H1 (cell line): ENCODE measurements around the gene KLHL29. TPM values are rescaled to one million over a fixed set of nuclear protein-coding genes. Genes with fewer than 3 reads are reported as not detected.

Experiments used
- CTCF ChIA-PET: fragments of 300-600 bp; sonication (Branson Sonifier 250); formaldehyde crosslinking; loops from one replicate; lab custom pipeline; 2021; ENCODE audit not compliant: partially characterized antibody; lab: Charles Lee
- POLR2A ChIA-PET: fragments of 300-600 bp; sonication (Branson Sonifier 250); formaldehyde crosslinking; loops from one replicate; lab custom pipeline; 2021; ENCODE audit warnings: inconsistent platforms; ENCODE audit not compliant: partially characterized antibody; lab: Charles Lee
- DNase-seq, 2 experiments: peaks; one replicate each; pipeline versions ENCODE4 v3.0.0 to v3.0.0-alpha.2; 2010 to 2022; ENCODE audit warnings: low spot score in 2 of 2, low read depth in 1 of 2, mixed read lengths in 1 of 2
- FAIRE-seq: peaks from 2 replicates; lab custom pipeline; 2011; peaks lifted over from hg19 to GRCh38; lab: Jason Lieb, UNC
- H2AFZ ChIP-seq: 2 replicates; pipeline ENCODE4 v1.8.1; 2012; ENCODE audit warnings: low read length, inconsistent platforms
- H2AK5ac ChIP-seq: 2 replicates; pipeline ENCODE4 v1.6.1; 2013; ENCODE audit warnings: low read depth, low read length
- H2BK120ac ChIP-seq: replicated peaks from 2 replicates; pipeline ENCODE3; 2013; ENCODE audit warnings: low read depth, low read length, inconsistent platforms
- H2BK12ac ChIP-seq: 2 replicates; pipeline ENCODE4 v1.6.1; 2013; ENCODE audit warnings: low read depth, low read length
- H2BK15ac ChIP-seq: 2 replicates; pipeline ENCODE4 v1.6.1; 2013; ENCODE audit warnings: low read length
- H2BK20ac ChIP-seq: 2 replicates; pipeline ENCODE4 v1.6.1; 2013; ENCODE audit warnings: low read length
- H2BK5ac ChIP-seq: 2 replicates; pipeline ENCODE4 v1.6.1; 2013; ENCODE audit warnings: low read depth, low read length
- H3K14ac ChIP-seq: 2 replicates; pipeline ENCODE4 v1.6.1; 2013; ENCODE audit warnings: inconsistent platforms; ENCODE audit not compliant: insufficient read length
- H3K18ac ChIP-seq: 2 replicates; pipeline ENCODE4 v1.6.1; 2013; ENCODE audit warnings: low read length; ENCODE audit errors: extremely low read depth
- H3K23ac ChIP-seq: 2 replicates; pipeline ENCODE4 v1.6.1; 2013; ENCODE audit warnings: inconsistent platforms; ENCODE audit not compliant: insufficient read length
- H3K23me2 ChIP-seq: 2 replicates; pipeline ENCODE4 v1.6.1; 2013; ENCODE audit warnings: low read depth, low read length
- H3K27ac ChIP-seq: 2 replicates; pipeline ENCODE4 v1.6.1; 2011; ENCODE audit warnings: low read depth, low read length, inconsistent platforms
- H3K27me3 ChIP-seq, 4 experiments: replicated peaks in 1 of 4; 1 replicate in 1 of 4; 2 replicates in 3 of 4; pipeline versions ENCODE4 v1.6.1 to v1.8.1; 2011 to 2013; ENCODE audit warnings: low read length in 3 of 4, mild to moderate bottlenecking in 3 of 4, inconsistent platforms in 2 of 4, mixed read lengths in 2 of 4, moderate library complexity in 1 of 4; ENCODE audit not compliant: control insufficient read depth in 3 of 4, insufficient read depth in 3 of 4; ENCODE audit errors: extremely low read depth in 1 of 4
- H3K36me3 ChIP-seq, 4 experiments: 2 replicates each; pipeline versions ENCODE4 v1.6.1 to v1.8.1; 2011 to 2013; ENCODE audit warnings: mild to moderate bottlenecking in 4 of 4, low read length in 3 of 4, moderate library complexity in 2 of 4, control low read depth in 1 of 4, inconsistent platforms in 1 of 4; ENCODE audit not compliant: insufficient read depth in 4 of 4, control insufficient read depth in 2 of 4
- H3K4ac ChIP-seq: replicated peaks from 2 replicates; pipeline ENCODE3; 2013; ENCODE audit warnings: low read length, low read depth, mixed read lengths, inconsistent platforms; ENCODE audit not compliant: insufficient read length
- H3K4me1 ChIP-seq, 4 experiments: replicated peaks in 1 of 4; 1 replicate in 1 of 4; 2 replicates in 3 of 4; pipeline versions ENCODE4 v1.6.1 to v1.8.1; 2011 to 2013; ENCODE audit warnings: low read length in 3 of 4, inconsistent platforms in 2 of 4, mixed read lengths in 1 of 4; ENCODE audit not compliant: insufficient read depth in 4 of 4, control insufficient read depth in 3 of 4
- H3K4me2 ChIP-seq, 2 experiments: 2 replicates each; pipeline versions ENCODE4 v1.6.1 to v1.8.1; 2011 to 2013; ENCODE audit warnings: low read depth in 2 of 2, low read length in 2 of 2, control low read depth in 1 of 2, inconsistent platforms in 1 of 2, mild to moderate bottlenecking in 1 of 2; ENCODE audit not compliant: insufficient read depth in 1 of 2
- H3K4me3 ChIP-seq, 4 experiments: fragments of 200-600, 300-600 bp in 1 of 4; sonication (generic), shearing (Covaris generic), sonication (Bioruptor Twin) in 1 of 4; 2 replicates each; pipeline versions ENCODE4 v1.5.1 to v1.8.1; 2011 to 2016; ENCODE audit warnings: low read length in 4 of 4, low read depth in 3 of 4, control low read depth in 2 of 4, inconsistent platforms in 2 of 4, mild to moderate bottlenecking in 2 of 4, mixed read lengths in 1 of 4, moderate library complexity in 1 of 4; ENCODE audit not compliant: insufficient read depth in 2 of 4; ENCODE audit errors: extremely low read depth in 1 of 4
- H3K56ac ChIP-seq: replicated peaks from 2 replicates; pipeline ENCODE3; 2013; ENCODE audit warnings: low read depth, mild to moderate bottlenecking, mixed read lengths, low read length, inconsistent platforms; ENCODE audit not compliant: insufficient read length
- H3K79me1 ChIP-seq: 2 replicates; pipeline ENCODE4 v1.6.1; 2013; ENCODE audit warnings: low read depth, low read length, control low read depth
- H3K79me2 ChIP-seq, 2 experiments: 2 replicates each; pipeline versions ENCODE4 v1.6.1 to v1.8.1; 2012 to 2013; ENCODE audit warnings: low read length in 2 of 2, mild to moderate bottlenecking in 2 of 2, inconsistent platforms in 1 of 2; ENCODE audit not compliant: insufficient read depth in 2 of 2, control insufficient read depth in 1 of 2
- H3K9ac ChIP-seq, 4 experiments: replicated peaks in 1 of 4; 1 replicate in 1 of 4; 2 replicates in 3 of 4; pipeline versions ENCODE4 v1.6.1 to v1.8.1; 2011 to 2013; ENCODE audit warnings: low read depth in 3 of 4, low read length in 3 of 4, control low read depth in 2 of 4, mild to moderate bottlenecking in 2 of 4, moderate library complexity in 2 of 4, inconsistent platforms in 1 of 4; ENCODE audit errors: extremely low read depth in 1 of 4
- H3K9me3 ChIP-seq, 2 experiments: 2 replicates each; pipeline versions ENCODE4 v1.6.1 to v1.8.1; 2012 to 2013; ENCODE audit warnings: mild to moderate bottlenecking in 2 of 2, moderate library complexity in 2 of 2, control low read depth in 1 of 2, inconsistent platforms in 1 of 2, low read depth in 1 of 2, low read length in 1 of 2, mixed read lengths in 1 of 2; ENCODE audit not compliant: insufficient read depth in 2 of 2
- H4K20me1 ChIP-seq, 2 experiments: replicated peaks in 1 of 2; 2 replicates each; pipeline versions ENCODE3 to v1.8.1; 2011 to 2013; ENCODE audit warnings: inconsistent platforms in 2 of 2, low read length in 2 of 2, mild to moderate bottlenecking in 1 of 2; ENCODE audit not compliant: insufficient read depth in 2 of 2, control insufficient read depth in 1 of 2
- H4K5ac ChIP-seq: 2 replicates; pipeline ENCODE4 v1.6.1; 2013; ENCODE audit warnings: low read length, low read depth, mixed read lengths, inconsistent platforms; ENCODE audit not compliant: insufficient read length
- H4K8ac ChIP-seq: 2 replicates; pipeline ENCODE4 v1.8.0; 2013; ENCODE audit warnings: mild to moderate bottlenecking, moderate library complexity, low read length, inconsistent platforms; ENCODE audit not compliant: insufficient read depth; ENCODE audit errors: extremely low read depth
- H4K91ac ChIP-seq: replicated peaks from 2 replicates; pipeline ENCODE3; 2013; ENCODE audit warnings: low read length, mixed read lengths, inconsistent platforms; ENCODE audit not compliant: insufficient read length
- BCL11A ChIP-seq, 2 experiments: IDR thresholded peaks; one replicate each; pipeline ENCODE4 v1.6.1; 2011; ENCODE audit warnings: low read depth in 2 of 2, low read length in 2 of 2, mild to moderate bottlenecking in 2 of 2
- EZH2 ChIP-seq: fragments of 200-600 bp; sonication (generic); IDR thresholded peaks from 2 replicates; pipeline ENCODE4 v1.7.1; 2012; ENCODE audit warnings: low read depth, mild to moderate bottlenecking, moderate library complexity, low read length, inconsistent platforms; ENCODE audit not compliant: severe bottlenecking
- GABPA ChIP-seq: IDR thresholded peaks from 2 replicates; pipeline ENCODE4 v1.6.1; 2011; ENCODE audit warnings: mild to moderate bottlenecking, low read length, moderate library complexity, borderline replicate concordance; ENCODE audit not compliant: insufficient read depth
- GTF2F1 ChIP-seq: IDR thresholded peaks from 2 replicates; pipeline ENCODE4 v1.6.1; 2012; ENCODE audit warnings: low read depth, low read length, improper control_type of control experiment, borderline replicate concordance
- KDM5A ChIP-seq: fragments of 200-600 bp; IDR thresholded peaks from 2 replicates; pipeline ENCODE4 v1.7.1; 2012; ENCODE audit warnings: mild to moderate bottlenecking, low read length, inconsistent platforms, mixed read lengths
- NRF1 ChIP-seq: IDR thresholded peaks from 2 replicates; pipeline ENCODE4 v1.6.1; 2011; ENCODE audit warnings: mild to moderate bottlenecking, low read depth, low read length, improper control_type of control experiment
- POLR2A ChIP-seq, 2 experiments: IDR thresholded peaks; 1 replicate in 1 of 2; 2 replicates in 1 of 2; pipeline ENCODE4 v1.6.1; 2011; ENCODE audit warnings: low read depth in 2 of 2, low read length in 2 of 2, mild to moderate bottlenecking in 2 of 2; ENCODE audit errors: control extremely low read depth in 1 of 2
- POU5F1 ChIP-seq: IDR thresholded peaks from 2 replicates; pipeline ENCODE4 v1.6.1; 2011; ENCODE audit warnings: low read depth, mild to moderate bottlenecking, low read length, moderate library complexity
- RBBP5 ChIP-seq: IDR thresholded peaks from 2 replicates; pipeline ENCODE4 v1.7.1; 2012; ENCODE audit warnings: low read depth, mild to moderate bottlenecking, inconsistent platforms, low read length, moderate library complexity, borderline replicate concordance
- SAP30 ChIP-seq: fragments of 300-600 bp; sonication (generic); IDR thresholded peaks from 2 replicates; pipeline ENCODE4 v1.7.1; 2012; ENCODE audit warnings: low read length, moderate library complexity, mild to moderate bottlenecking, inconsistent platforms; ENCODE audit not compliant: insufficient read depth, insufficient replicate concordance
- SIN3A ChIP-seq, 2 experiments: IDR thresholded peaks in 1 of 2; conservative IDR thresholded peaks in 1 of 2; 2 replicates each; pipeline ENCODE4 v1.6.1; 2011 to 2012; ENCODE audit warnings: low read length in 2 of 2, improper control_type of control experiment in 1 of 2, low read depth in 1 of 2, mild to moderate bottlenecking in 1 of 2
- SIX5 ChIP-seq: IDR thresholded peaks from 2 replicates; pipeline ENCODE4 v1.6.1; 2011; ENCODE audit warnings: mild to moderate bottlenecking, low read depth, low read length
- SRF ChIP-seq: IDR thresholded peaks from 2 replicates; pipeline ENCODE4 v1.6.1; 2011; ENCODE audit warnings: mild to moderate bottlenecking, low read depth, low read length, moderate library complexity
- WGBS, 2 experiments: shearing (Covaris generic) in 1 of 2; methylation state at CpG; one replicate each; pipeline versions ENCODE4 v1.1.6 to v1.1.7; 2013 to 2015; ENCODE audit warnings: low lambda C conversion rate in 2 of 2, mixed read lengths in 2 of 2, inconsistent platforms in 1 of 2, low coverage in 1 of 2, missing lambda C conversion rate in 1 of 2; ENCODE audit not compliant: insufficient replicate concordance in 2 of 2, insufficient coverage in 1 of 2, insufficient read length in 1 of 2; ENCODE audit errors: extremely low coverage in 1 of 2, missing lambda C conversion rate in 1 of 2; 5-methylcytosine and 5-hydroxymethylcytosine counted together
- polyA plus RNA-seq, 7 experiments: library from polyadenylated mRNA; depleted of rRNA in 3 of 7; stranded (reverse) in 5 of 7; unstranded in 2 of 7; fragments of >200 nt in 5 of 7; fragments of 200-250 nt in 2 of 7; gene quantifications; 1 replicate in 5 of 7; 2 replicates in 1 of 7; 4 replicates in 1 of 7; pipeline versions ENCODE4 v1.2.1 to v1.2.3, GENCODE V29; 2011 to 2013; ENCODE audit warnings: missing spikeins in 2 of 7, mixed read lengths in 2 of 7
- total RNA-seq: library from RNA; stranded (reverse); fragmentation: NEBNext Ultra II Directional; extraction: Animal tissue kit (Norgen Biotek cat#: 25700); gene quantifications from 2 replicates; pipeline ENCODE4 v1.2.1, GENCODE V29; 2021
- TF ChIP-seq, protein P1 (sequence below): IDR thresholded peaks from 2 replicates; pipeline ENCODE4 v1.6.1; 2012; ENCODE audit warnings: inconsistent platforms

KLHL29 gene
- total and polyA plus RNA-seq, 2 of the 8 experiments (the other 6 are each of a cell fraction or from before 2014, with no cell fraction given), result 1.1 to 4.7 TPM

DNA sequence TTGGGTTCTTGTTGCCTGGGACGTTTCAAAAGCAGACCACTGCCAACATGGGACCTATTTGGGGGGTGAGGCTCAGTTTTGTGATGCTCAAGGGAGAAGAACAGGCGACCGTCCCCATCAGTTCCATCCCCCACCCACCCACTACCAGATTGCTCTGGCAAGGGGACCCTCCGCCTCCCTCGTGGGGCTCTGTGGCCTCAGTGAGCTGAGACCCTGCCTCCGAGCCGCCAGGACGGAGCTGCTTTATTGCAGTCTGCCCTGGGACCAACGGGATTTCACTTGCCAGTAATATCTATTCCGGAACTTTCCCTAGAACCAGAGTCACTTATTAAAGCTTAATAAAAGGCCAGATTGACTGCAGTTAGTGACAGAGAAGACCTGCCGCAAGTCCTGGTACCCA lies 146.3 kb downstream of the KLHL29 start:
- no peaks in the 10 kb centered on the region for H4K20me1 ChIP-seq
- 89% methylated on average over 10 of the region's 11 CpGs; no CpG with 5 or more reads in 1 of the 2 experiments for WGBS, 2 experiments
- H3K9me3 ChIP-seq, result no peaks in the 10 kb centered on the region
- H3K14ac ChIP-seq, result no peak overlapping the region
- no peaks in the 10 kb centered on the region for H3K23me2 ChIP-seq
- H3K18ac ChIP-seq, result no peak overlapping the region
- H4K8ac ChIP-seq, result no peak overlapping the region
- DNase-seq (no peak), FAIRE-seq (no peak)
- no peak overlapping the region for H2BK15ac ChIP-seq
- H3K23ac ChIP-seq, result no peak overlapping the region
- H3K4me3 ChIP-seq, result no peak overlapping the region
- H2AFZ ChIP-seq, result no peak overlapping the region
- no peak overlapping the region for H3K9ac ChIP-seq
- no peak overlapping the region for H2BK20ac ChIP-seq
- ChIA-PET CTCF (interaction anchor here (1.0 to 1.7 kb wide), 4 partner anchors 10 to 88 kb away, joined by 3 to 6 read pairs (median 4); no protein-coding TSS in a partner anchor), POLR2A (no interaction called here)
- H2BK12ac ChIP-seq, result no peak overlapping the region
- no peak overlapping the region for H4K91ac ChIP-seq
- H2BK120ac ChIP-seq, result no peak overlapping the region
- H3K4me1 ChIP-seq, result peaks cover 6 to 17% (median 13%) of the 10 kb centered on the region in 4 experiments
- H4K5ac ChIP-seq, result no peak overlapping the region
- no peaks in the 10 kb centered on the region for H3K79me2 ChIP-seq
- H3K27me3 ChIP-seq, result no peaks in the 10 kb centered on the region
- H3K4me2 ChIP-seq, result no peak overlapping the region
- no peak overlapping the region for H2BK5ac ChIP-seq
- no peak overlapping the region for H3K56ac ChIP-seq
- no peak overlapping the region for H2AK5ac ChIP-seq
- no peaks in the 10 kb centered on the region for H3K36me3 ChIP-seq
- no peak overlapping the region for H3K4ac ChIP-seq
- no peak overlapping the region for H3K27ac ChIP-seq
- H3K79me1 ChIP-seq, result no peaks in the 10 kb centered on the region
- TF ChIP-seq GABPA, result no peak
- TF ChIP-seq POLR2A (IDR thresholded peaks at IDR 0.05; ENCODE audit: control extremely low read depth in 1 of 2, low read depth in 2 of 2, low read length in 2 of 2), result no peak
- TF ChIP-seq KDM5A, result no peak
- no peak for TF ChIP-seq GTF2F1
- TF ChIP-seq SAP30, result no peak
- no peak for TF ChIP-seq EZH2
- TF ChIP-seq SRF, result no peak
- TF ChIP-seq SIX5, result no peak
- TF ChIP-seq RBBP5, result no peak
- TF ChIP-seq POU5F1, result no peak
- TF ChIP-seq NRF1, result no peak
- TF ChIP-seq, protein P1, sequence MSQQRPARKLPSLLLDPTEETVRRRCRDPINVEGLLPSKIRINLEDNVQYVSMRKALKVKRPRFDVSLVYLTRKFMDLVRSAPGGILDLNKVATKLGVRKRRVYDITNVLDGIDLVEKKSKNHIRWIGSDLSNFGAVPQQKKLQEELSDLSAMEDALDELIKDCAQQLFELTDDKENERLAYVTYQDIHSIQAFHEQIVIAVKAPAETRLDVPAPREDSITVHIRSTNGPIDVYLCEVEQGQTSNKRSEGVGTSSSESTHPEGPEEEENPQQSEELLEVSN, result no peak
- TF ChIP-seq SIN3A (conservative IDR thresholded peaks at IDR 0.05 in 1 of 2, IDR thresholded peaks at IDR 0.05 in 1 of 2; ENCODE audit: low read depth in 1 of 2, low read length in 2 of 2), result no peak
- no peak for TF ChIP-seq BCL11A (IDR thresholded peaks at IDR 0.05; ENCODE audit: low read depth in 2 of 2, low read length in 2 of 2)
